ENCODE data around the gene CACNG1. TPM values are rescaled to one million over a fixed set of nuclear protein-coding genes. Genes with fewer than 3 reads are reported as not detected.

CACNG1 gene
- total and polyA plus RNA-seq, 8 donors, result not detected

DNA sequence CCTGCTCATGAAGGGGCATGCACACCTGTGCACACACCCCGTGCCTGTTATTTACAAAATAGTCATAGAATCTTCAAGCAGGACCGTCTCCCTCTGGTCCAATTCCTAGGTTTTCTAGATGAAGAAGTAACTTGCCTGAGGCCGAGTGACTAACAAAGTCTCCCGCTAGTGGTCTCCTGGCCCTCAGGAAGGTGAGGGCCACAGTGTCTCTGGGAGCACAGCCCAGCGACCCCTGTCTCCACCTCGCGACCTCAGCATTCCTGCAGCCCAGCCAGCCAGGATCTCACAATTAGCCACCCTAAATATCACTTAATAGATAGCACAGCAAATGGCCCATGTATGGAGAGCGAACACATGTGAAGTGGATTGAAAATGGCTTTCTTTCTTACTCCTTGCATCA is 30.5 kb upstream of the CACNG1 start:
- DNase-seq (no peak), ATAC-seq (no peak)
- no peak overlapping the region for H3K4me3 ChIP-seq
- H3K36me3 ChIP-seq, result no peaks in the 10 kb centered on the region
- intact Hi-C loops (cut with DNase I), result no loop called here
- H3K27ac ChIP-seq, result no peak overlapping the region
- TF ChIP-seq, protein P1, sequence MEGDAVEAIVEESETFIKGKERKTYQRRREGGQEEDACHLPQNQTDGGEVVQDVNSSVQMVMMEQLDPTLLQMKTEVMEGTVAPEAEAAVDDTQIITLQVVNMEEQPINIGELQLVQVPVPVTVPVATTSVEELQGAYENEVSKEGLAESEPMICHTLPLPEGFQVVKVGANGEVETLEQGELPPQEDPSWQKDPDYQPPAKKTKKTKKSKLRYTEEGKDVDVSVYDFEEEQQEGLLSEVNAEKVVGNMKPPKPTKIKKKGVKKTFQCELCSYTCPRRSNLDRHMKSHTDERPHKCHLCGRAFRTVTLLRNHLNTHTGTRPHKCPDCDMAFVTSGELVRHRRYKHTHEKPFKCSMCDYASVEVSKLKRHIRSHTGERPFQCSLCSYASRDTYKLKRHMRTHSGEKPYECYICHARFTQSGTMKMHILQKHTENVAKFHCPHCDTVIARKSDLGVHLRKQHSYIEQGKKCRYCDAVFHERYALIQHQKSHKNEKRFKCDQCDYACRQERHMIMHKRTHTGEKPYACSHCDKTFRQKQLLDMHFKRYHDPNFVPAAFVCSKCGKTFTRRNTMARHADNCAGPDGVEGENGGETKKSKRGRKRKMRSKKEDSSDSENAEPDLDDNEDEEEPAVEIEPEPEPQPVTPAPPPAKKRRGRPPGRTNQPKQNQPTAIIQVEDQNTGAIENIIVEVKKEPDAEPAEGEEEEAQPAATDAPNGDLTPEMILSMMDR (IDR thresholded peaks at IDR 0.05), result no peak
- H3K9me3 ChIP-seq, result no peaks in the 10 kb centered on the region
- H3K4me1 ChIP-seq, result no peaks in the 10 kb centered on the region
- peaks cover 0 to 7% of the 10 kb centered on the region in 2 donors for H3K27me3 ChIP-seq

DNA sequence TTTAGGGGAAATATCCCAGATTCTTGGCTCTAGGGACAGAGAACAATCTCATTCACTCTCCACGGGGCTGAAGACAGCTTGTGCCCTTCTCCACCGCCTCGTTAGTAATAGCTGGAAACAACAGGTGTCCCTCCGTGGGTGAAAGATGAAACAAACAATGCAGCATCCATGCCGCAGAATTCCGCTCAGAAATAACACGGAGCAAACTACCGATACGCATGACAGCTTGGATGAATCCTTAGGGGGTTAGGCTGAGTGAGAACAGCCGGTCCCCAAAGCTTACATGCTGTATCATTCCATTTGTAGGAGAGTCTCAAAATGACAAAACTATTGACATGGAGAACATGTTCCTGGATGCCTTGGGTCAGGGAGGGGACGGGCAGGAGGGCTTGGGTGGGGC is 29.4 kb upstream of the CACNG1 start:
- H3K9me3 ChIP-seq, result no peaks in the 10 kb centered on the region
- H3K4me3 ChIP-seq, result no peak overlapping the region
- intact Hi-C loops (cut with DNase I), result no loop called here
- H3K4me1 ChIP-seq, result no peaks in the 10 kb centered on the region
- DNase-seq (no peak), ATAC-seq (no peak)
- peaks cover 0 to 7% of the 10 kb centered on the region in 2 donors for H3K27me3 ChIP-seq
- H3K36me3 ChIP-seq, result no peaks in the 10 kb centered on the region
- TF ChIP-seq, protein P1 (IDR thresholded peaks at IDR 0.05), result no peak
- no peak overlapping the region for H3K27ac ChIP-seq

DNA sequence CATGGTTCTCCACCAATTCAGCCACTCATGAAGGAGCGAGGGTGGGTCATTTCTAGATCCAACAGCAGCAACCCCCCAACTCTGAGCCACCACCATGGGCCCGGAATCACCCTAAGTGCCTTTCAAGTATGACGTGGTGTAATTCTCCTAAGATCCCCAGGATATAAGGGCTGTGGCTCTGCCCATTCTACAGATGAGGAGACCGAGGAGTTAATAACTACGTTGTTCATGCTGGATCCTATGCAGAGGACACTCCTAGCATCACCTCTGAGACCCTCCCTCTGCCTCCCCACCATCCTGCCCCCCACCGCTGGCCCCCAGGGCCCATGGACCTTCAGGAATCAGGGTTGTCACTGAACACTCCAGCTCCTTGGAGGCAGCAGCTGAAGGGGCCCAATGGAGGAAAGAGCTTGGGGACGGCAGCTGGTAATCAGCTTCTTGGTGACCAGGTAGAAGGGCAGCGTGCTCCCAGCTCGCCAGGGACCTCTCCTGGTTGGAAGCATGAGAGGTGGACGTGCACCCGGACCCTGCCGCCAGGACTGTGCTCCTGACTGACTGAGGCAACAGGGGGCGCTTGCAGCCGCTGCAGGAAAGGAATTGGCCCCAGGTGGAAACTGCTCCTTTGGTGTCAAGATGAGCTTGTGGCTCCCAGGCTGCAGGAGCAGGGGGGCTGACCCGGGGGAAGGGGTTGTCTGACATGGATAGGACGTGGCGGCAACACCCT is 28.2 kb upstream of the CACNG1 start:
- intact Hi-C loops (cut with DNase I), result no loop called here
- Histone ChIP-seq H3K27me3 (peaks cover 0 to 7% of the 10 kb centered on the region in 2 donors), H3K9me3 (no peaks in the 10 kb centered on the region), H3K4me1 (no peaks in the 10 kb centered on the region), H3K4me3 (no peak overlapping the region), H3K27ac (no peak overlapping the region), H3K36me3 (no peaks in the 10 kb centered on the region)
- no peak for DNase-seq
- TF ChIP-seq, protein P1 (IDR thresholded peaks at IDR 0.05), result no peak
- no peak for ATAC-seq

DNA sequence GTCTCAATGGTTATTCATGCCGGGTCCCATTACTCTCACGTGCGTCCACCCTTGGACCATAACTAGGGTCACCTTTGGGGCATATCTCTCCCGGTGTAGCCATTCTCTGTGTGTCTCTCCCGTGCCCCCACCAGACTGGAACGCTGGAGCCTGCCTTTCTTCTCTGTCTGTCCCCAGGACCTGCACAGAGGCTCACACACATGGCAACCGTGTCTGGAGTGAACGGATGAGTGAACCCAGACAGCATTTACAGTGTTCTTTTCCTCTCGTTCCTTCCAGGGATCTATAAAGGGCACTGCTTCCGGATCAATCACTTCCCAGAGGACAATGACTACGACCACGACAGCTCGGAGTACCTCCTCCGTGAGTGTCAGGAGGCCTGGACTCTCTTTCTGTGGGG is 26.4 kb upstream of the CACNG1 start:
- ATAC-seq (no peak), DNase-seq (no peak)
- no peaks in the 10 kb centered on the region for H3K9me3 ChIP-seq
- H3K27me3 ChIP-seq, result peaks cover 0 to 7% of the 10 kb centered on the region in 2 donors
- H3K4me1 ChIP-seq, result no peaks in the 10 kb centered on the region
- TF ChIP-seq, protein P1 (IDR thresholded peaks at IDR 0.05), result no peak
- no peak overlapping the region for H3K27ac ChIP-seq
- intact Hi-C loops (cut with DNase I), result no loop called here
- no peaks in the 10 kb centered on the region for H3K36me3 ChIP-seq
- H3K4me3 ChIP-seq, result no peak overlapping the region

DNA sequence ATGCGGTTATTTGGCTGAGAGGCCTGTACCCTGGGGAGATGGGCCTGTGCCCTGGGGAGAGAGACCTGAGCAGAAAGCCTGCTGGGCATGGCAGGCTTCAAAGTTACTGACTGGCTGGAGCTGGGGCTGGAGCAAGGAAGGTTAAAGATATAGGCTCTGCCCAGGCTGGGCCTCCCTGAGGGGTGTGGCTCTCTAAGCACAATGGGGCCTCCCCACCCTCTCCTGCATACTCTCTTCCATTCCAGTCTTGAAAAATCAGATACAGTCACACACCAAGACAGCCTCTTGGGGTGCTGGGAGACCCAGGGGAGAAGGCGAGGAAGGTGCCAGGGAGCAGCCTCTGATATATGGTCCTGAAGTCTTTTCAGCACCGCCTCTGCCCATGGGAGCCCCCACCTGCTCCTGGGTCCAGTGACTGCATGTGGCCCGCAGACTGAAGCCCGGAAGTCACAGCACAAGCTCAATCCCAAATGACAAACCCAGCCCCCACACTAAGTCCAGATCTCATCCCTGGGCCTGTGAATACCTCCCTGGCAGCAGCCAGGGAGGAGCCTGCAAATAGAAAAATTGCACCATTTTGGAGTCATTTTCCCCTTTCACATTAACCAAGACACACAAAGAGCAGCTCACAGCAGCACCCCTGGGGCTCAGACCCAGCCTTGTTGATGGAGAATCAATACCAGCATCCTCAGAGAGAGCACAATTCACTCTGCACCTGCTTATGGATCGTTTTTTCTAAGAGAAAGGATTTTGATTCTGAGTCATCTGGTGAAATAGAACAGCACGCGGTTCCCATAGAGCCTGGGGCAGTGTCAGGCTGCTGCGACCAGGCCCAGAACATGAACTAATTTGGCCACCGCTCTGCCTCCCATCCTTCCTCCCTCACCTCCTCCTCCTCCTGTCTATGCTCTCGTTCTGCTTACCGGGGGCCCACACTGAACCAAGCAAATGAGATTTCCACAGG is 25.6 kb upstream of the CACNG1 start:
- TF ChIP-seq, protein P1 (IDR thresholded peaks at IDR 0.05), result no peak
- Histone ChIP-seq H3K27me3 (peaks cover 0 to 7% of the 10 kb centered on the region in 2 donors), H3K4me1 (no peaks in the 10 kb centered on the region), H3K36me3 (no peaks in the 10 kb centered on the region), H3K4me3 (no peak overlapping the region), H3K9me3 (no peaks in the 10 kb centered on the region), H3K27ac (no peak overlapping the region)
- DNase-seq (no peak), ATAC-seq (no peak)
- intact Hi-C loops (cut with DNase I), result no loop called here

All from left lung (tissue), 10 donors.